ENCODE results near the gene RAB1A.
A peak's percentile ranks its signal among the peaks of the same experiment; 100 is the strongest.
"Not testable (repeated sequence)": the region's sequence is repeated elsewhere in the genome, so short reads cannot be mapped to it uniquely, and the experiment has no call there.

RAB1A gene

DNA sequence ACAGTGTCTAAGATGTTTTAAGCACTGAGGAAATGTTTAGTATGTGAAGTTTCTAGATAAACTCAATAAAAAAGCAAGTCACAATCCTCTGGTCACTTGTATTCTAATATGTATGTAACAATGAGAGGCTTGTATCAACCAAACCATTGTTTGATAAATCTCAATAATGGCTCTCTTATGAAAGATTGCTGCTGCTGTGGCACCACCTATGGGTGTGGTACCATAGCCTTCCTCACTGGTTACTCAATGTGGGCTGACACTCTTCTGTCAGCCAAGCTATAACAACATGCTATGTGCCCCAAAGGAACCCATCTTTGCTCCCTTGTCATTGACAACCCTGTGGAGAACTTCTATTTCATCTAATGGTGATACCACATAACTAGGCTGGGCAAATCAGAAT is 12.6 kb upstream of the RAB1A start:
- no peaks in the 10 kb centered on the region for H3K36me3 ChIP-seq (replicated peaks)
- TF ChIP-seq, protein P1, sequence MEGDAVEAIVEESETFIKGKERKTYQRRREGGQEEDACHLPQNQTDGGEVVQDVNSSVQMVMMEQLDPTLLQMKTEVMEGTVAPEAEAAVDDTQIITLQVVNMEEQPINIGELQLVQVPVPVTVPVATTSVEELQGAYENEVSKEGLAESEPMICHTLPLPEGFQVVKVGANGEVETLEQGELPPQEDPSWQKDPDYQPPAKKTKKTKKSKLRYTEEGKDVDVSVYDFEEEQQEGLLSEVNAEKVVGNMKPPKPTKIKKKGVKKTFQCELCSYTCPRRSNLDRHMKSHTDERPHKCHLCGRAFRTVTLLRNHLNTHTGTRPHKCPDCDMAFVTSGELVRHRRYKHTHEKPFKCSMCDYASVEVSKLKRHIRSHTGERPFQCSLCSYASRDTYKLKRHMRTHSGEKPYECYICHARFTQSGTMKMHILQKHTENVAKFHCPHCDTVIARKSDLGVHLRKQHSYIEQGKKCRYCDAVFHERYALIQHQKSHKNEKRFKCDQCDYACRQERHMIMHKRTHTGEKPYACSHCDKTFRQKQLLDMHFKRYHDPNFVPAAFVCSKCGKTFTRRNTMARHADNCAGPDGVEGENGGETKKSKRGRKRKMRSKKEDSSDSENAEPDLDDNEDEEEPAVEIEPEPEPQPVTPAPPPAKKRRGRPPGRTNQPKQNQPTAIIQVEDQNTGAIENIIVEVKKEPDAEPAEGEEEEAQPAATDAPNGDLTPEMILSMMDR (IDR thresholded peaks at IDR 0.05; ENCODE audit: low read depth, low read length, missing control alignments): peak; percentile 38
- no peak overlapping the region for H3K4me3 ChIP-seq (ENCODE audit: low read depth, low read length)
- no peak for DNase-seq
- H3K27ac ChIP-seq: no peak overlapping the region
- no peaks in the 10 kb centered on the region for H3K27me3 ChIP-seq (replicated peaks)
- in situ Hi-C loops (cut with HindIII; ENCODE audit: low pct_ligation_motif_present, low sequenced_read_pairs): no loop called here

DNA sequence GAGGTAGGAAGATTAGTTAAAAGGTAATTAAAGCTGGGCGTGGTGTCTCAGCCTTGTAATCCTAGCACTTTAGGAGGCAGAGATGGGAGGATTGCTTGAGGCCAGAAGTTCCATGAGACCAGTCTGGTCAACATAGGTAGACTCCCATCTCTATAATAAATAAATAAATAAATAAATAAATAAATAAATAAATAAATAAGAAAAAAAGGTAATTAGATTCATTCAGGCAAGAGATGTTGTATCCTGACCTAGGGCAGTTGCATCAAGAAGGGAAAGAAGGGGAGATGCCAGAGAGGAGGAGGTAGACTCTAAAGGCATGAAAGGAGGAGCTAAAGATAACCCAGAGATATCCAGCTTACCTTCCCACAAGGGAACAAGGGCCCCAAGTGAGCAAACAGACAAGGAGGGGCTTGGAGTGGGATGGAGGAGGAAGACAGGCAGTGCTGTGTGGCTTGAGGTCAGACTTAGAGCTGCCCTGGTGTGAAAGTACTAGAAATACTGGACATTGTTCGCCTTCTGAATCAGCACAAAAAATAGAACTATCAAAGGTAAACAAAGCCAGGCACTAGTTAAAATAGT is 7.4 kb upstream of the RAB1A start:
- H3K27ac ChIP-seq: no peak overlapping the region
- TF ChIP-seq, protein P1 (IDR thresholded peaks at IDR 0.05; ENCODE audit: low read depth, low read length, missing control alignments): no peak
- H3K27me3 ChIP-seq (replicated peaks): no peaks in the 10 kb centered on the region
- in situ Hi-C loops (cut with HindIII; ENCODE audit: low pct_ligation_motif_present, low sequenced_read_pairs): no loop called here
- no peak overlapping the region for H3K4me3 ChIP-seq (ENCODE audit: low read depth, low read length)
- no peak for DNase-seq
- no peaks in the 10 kb centered on the region for H3K36me3 ChIP-seq (replicated peaks)

DNA sequence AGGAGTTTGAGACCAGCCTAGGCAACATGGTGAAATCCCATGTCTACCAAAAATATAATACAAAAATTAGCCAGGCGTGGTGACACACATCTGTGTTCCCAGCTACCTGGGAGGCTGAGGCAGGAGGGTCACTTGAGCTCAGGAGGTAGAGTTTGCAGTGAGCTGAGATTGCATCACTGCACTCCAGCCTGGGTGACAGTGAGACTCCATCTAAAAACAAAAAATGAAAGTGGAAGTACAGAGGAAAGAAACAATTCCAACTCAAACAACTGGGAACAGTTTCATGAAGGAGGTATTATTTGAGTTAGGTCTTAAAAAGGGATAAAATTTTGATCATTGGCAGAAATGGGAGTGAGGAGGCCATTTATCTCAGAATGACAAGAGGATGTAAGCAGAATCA is 6.3 kb upstream of the RAB1A start:
- TF ChIP-seq, protein P1 (IDR thresholded peaks at IDR 0.05; ENCODE audit: low read depth, low read length, missing control alignments): no peak
- no peaks in the 10 kb centered on the region for H3K27me3 ChIP-seq (replicated peaks)
- in situ Hi-C loops (cut with HindIII; ENCODE audit: low pct_ligation_motif_present, low sequenced_read_pairs): no loop called here
- H3K27ac ChIP-seq: no peak overlapping the region
- no peak for DNase-seq
- H3K36me3 ChIP-seq (replicated peaks): no peaks in the 10 kb centered on the region
- H3K4me3 ChIP-seq (ENCODE audit: low read depth, low read length): no peak overlapping the region

DNA sequence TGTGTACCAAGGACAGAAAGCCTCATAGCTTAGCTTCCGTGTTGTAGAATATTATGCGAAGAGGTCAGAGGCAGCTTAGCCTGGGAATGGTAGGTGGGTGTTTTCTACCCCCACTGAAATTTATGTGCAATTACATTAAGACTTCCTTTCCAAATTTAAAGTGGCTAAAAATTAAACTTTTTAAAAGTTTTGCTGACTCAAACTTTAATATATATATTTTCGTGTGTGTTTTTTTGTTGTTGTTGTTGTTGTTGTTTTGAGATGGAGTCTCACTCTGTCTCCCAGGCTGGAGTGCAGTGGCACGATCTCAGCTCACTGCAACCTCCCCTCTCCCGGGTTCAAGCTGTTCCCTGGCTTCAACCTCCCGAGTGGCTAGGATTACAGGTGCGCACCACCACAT is 4.3 kb upstream of the RAB1A start:
- TF ChIP-seq, protein P1 (IDR thresholded peaks at IDR 0.05; ENCODE audit: low read depth, low read length, missing control alignments): no peak
- Histone ChIP-seq H3K4me3 (ENCODE audit: low read depth, low read length) (no peak overlapping the region), H3K27me3 (replicated peaks) (no peaks in the 10 kb centered on the region), H3K36me3 (replicated peaks) (peaks cover 3% of the 10 kb centered on the region), H3K27ac (no peak overlapping the region)
- no peak for DNase-seq
- in situ Hi-C loops (cut with HindIII; ENCODE audit: low pct_ligation_motif_present, low sequenced_read_pairs): no loop called here

DNA sequence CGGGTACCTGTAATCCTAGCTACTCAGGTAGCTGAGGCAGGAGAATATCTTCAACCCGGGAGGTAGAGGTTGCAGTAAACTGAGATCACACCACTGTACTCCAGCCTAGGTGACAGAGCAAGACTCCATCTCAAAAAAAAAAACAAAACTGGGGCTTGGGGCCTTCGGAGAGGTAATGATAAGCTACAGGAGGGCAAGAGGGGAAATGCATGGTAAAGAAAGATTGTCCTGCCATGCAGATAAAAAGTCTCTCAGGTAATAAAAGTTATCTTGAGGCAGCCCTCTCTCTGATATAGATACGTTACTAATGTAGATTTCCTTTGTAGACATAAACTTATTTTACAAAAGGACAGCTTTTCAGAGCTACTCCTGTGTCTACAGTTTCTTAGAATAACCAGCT is 3.7 kb upstream of the RAB1A start:
- no peak overlapping the region for H3K27ac ChIP-seq
- in situ Hi-C loops (cut with HindIII; ENCODE audit: low pct_ligation_motif_present, low sequenced_read_pairs): no loop called here
- no peak overlapping the region for H3K4me3 ChIP-seq (ENCODE audit: low read depth, low read length)
- H3K27me3 ChIP-seq (replicated peaks): no peaks in the 10 kb centered on the region
- peaks cover 3% of the 10 kb centered on the region for H3K36me3 ChIP-seq (replicated peaks)
- DNase-seq: no peak
- TF ChIP-seq, protein P1 (IDR thresholded peaks at IDR 0.05; ENCODE audit: low read depth, low read length, missing control alignments): no peak

DNA sequence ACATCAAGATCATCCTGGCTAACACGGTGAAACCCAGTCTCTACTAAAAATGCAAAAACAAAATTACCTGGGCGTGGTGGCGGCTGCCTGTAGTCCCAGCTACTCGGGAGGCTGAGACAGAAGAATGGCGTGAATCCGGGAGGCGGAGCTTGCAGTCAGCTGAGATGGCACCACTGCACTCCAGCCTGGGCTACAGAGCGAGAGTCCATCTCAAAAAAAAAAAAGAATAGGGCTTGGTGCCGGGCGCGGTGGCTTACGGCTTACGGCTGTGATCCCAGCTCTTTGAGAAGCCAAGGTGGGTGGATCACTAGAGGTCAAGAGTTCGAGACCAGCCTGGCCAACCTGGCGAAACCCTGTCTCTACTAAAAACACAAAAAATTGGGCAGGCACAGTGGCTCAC is 3.0 kb upstream of the RAB1A start:
- H3K27me3 ChIP-seq (replicated peaks); H3K36me3 ChIP-seq (replicated peaks); DNase-seq; H3K27ac ChIP-seq; H3K4me3 ChIP-seq (ENCODE audit: low read depth, low read length); in situ Hi-C loops (cut with HindIII; ENCODE audit: low pct_ligation_motif_present, low sequenced_read_pairs): not testable (repeated sequence)

Measured in brain microvascular endothelial cell (primary cell).